PC-3 (cell line): ENCODE measurements around the gene RASA4B. TPM values are rescaled to one million over a fixed set of nuclear protein-coding genes. Genes with fewer than 3 reads are reported as not detected.
"Not testable (repeated sequence)": the region's sequence is repeated elsewhere in the genome, so short reads cannot be mapped to it uniquely, and the experiment has no call there.

Experiments
- ATAC-seq: fragments of 200-7000 bp; cut with Tn5 transposase; 2 replicates; pipeline ENCODE4 v1.9.1; 2020; ENCODE audit warnings: mild to moderate bottlenecking, moderate library complexity
- BruUV-seq: library from RNA; stranded (reverse); fragments of 400-500 nt; replicated peaks from 2 replicates; lab custom pipeline; 2021; lab: Mats Ljungman, UMichigan
- CTCF ChIA-PET: fragments of 300-600 bp; sonication (Branson Sonifier 250); formaldehyde crosslinking; loops from one replicate; lab custom pipeline; 2022; ENCODE audit warnings: antibody characterized with exemption; lab: Charles Lee
- POLR2A ChIA-PET: fragments of 300-600 bp; sonication (Branson Sonifier 250); formaldehyde crosslinking; loops from one replicate; lab custom pipeline; 2022; ENCODE audit warnings: antibody characterized with exemption; ENCODE audit not compliant: unreplicated experiment; lab: Charles Lee
- DNase-seq: peaks from one replicate; pipeline ENCODE4 v3.0.0-alpha.2; 2015
- H2AFZ ChIP-seq: fragments of 300-600 bp; sonication (generic); 2 replicates; pipeline ENCODE4 v1.6.0; 2016; ENCODE audit warnings: antibody characterized with exemption, low read length
- H3F3A ChIP-seq: fragments of 300-600 bp; sonication (generic); one replicate; pipeline ENCODE4 v1.6.0; 2017; ENCODE audit warnings: antibody characterized with exemption, low read length, control low read depth, mild to moderate bottlenecking; ENCODE audit not compliant: unreplicated experiment
- H3K27ac ChIP-seq: fragments of 300-600 bp; sonication (generic); 2 replicates; pipeline ENCODE4 v1.5.1; 2016; ENCODE audit warnings: mild to moderate bottlenecking, low read length
- H3K27me3 ChIP-seq: fragments of 300-600 bp; sonication (generic); 2 replicates; pipeline ENCODE4 v1.6.1; 2016; ENCODE audit warnings: low read length, mixed read lengths
- H3K36me3 ChIP-seq: fragments of 300-600 bp; sonication (generic); 2 replicates; pipeline ENCODE4 v1.6.1; 2016; ENCODE audit warnings: low read depth, mixed run types, low read length, mixed read lengths
- H3K4me1 ChIP-seq: fragments of 300-600 bp; sonication (generic); 2 replicates; pipeline ENCODE4 v1.5.1; 2016; ENCODE audit warnings: low read length; ENCODE audit not compliant: insufficient read depth
- H3K4me2 ChIP-seq: fragments of 300-600 bp; sonication (generic); 2 replicates; pipeline ENCODE4 v1.6.0; 2016; ENCODE audit warnings: low read length
- H3K4me3 ChIP-seq: fragments of 300-600 bp; sonication (generic); 2 replicates; pipeline ENCODE4 v1.5.1; 2016; ENCODE audit warnings: mild to moderate bottlenecking, low read length, mixed read lengths
- H3K79me2 ChIP-seq: fragments of 300-600 bp; sonication (generic); 2 replicates; pipeline ENCODE4 v1.6.1; 2017; ENCODE audit warnings: low read length, mixed read lengths
- H3K9ac ChIP-seq: fragments of 300-600 bp; sonication (generic); 2 replicates; pipeline ENCODE4 v1.6.0; 2016; ENCODE audit warnings: mild to moderate bottlenecking, low read length
- H3K9me2 ChIP-seq: fragments of 300-600 bp; sonication (generic); replicated peaks from 2 replicates; pipeline ENCODE4 v1.6.1; 2016; ENCODE audit warnings: mixed run types, low read length, mixed read lengths
- H3K9me3 ChIP-seq: fragments of 300-600 bp; sonication (generic); 2 replicates; pipeline ENCODE4 v1.6.1; 2016; ENCODE audit warnings: low read length, mixed read lengths
- H4K20me1 ChIP-seq: fragments of 300-600 bp; sonication (generic); 2 replicates; pipeline ENCODE4 v1.6.1; 2016; ENCODE audit warnings: low read length, mixed read lengths
- intact Hi-C: fragments of 100-400 bp; cut with micrococcal nuclease; formaldehyde crosslinking; loops from 2 replicates; pipeline ENCODE4 v1.9.0; 2023
- total RNA-seq: library from RNA; depleted of rRNA; stranded (reverse); fragments of >200 nt; gene quantifications from 2 replicates; pipeline ENCODE4 v1.2.3, GENCODE V29; 2014

RASA4B gene
- total RNA-seq, 1 experiment from 2014 or later, result 10.2 TPM

- H3K4me2 ChIP-seq, DNase-seq, CTCF ChIA-PET, intact Hi-C loops, POLR2A ChIA-PET, H3K36me3 ChIP-seq, H3K27me3 ChIP-seq, H3K4me3 ChIP-seq, H2AFZ ChIP-seq, H3K4me1 ChIP-seq, H3K79me2 ChIP-seq, H3K9me3 ChIP-seq, H3K9me2 ChIP-seq, H3F3A ChIP-seq, H4K20me1 ChIP-seq: not testable (repeated sequence)
- 0 out of 2 replicates have a peak overlapping the region, but pooled peaks have one; percentile 40 for H3K9ac ChIP-seq
- BruUV-seq, result TSS peak; percentile 65
- ATAC-seq, result peak; percentile 96
- peak overlapping the region; percentile 66 for H3K27ac ChIP-seq
Measured at GRCh38 chr7:102505298-102506185, 12.0 kb downstream of the RASA4B start.

GRCh38 chr7:102503141-102503540, 14.4 kb downstream of the RASA4B start:
- POLR2A ChIA-PET, H3K27ac ChIP-seq, H3K79me2 ChIP-seq, CTCF ChIA-PET, H3K4me3 ChIP-seq, intact Hi-C loops, H3K9ac ChIP-seq, H3K27me3 ChIP-seq, H3F3A ChIP-seq, H3K9me2 ChIP-seq, ATAC-seq, H3K4me1 ChIP-seq, BruUV-seq, H2AFZ ChIP-seq, H3K9me3 ChIP-seq, H4K20me1 ChIP-seq, H3K36me3 ChIP-seq, H3K4me2 ChIP-seq, DNase-seq: not testable (repeated sequence)

- H3K9ac ChIP-seq, H3K79me2 ChIP-seq, H3K36me3 ChIP-seq, CTCF ChIA-PET, POLR2A ChIA-PET, H3K27ac ChIP-seq, H3K9me3 ChIP-seq, DNase-seq, H2AFZ ChIP-seq, ATAC-seq, H4K20me1 ChIP-seq, H3K4me2 ChIP-seq, H3K4me1 ChIP-seq, H3K27me3 ChIP-seq, H3K4me3 ChIP-seq, intact Hi-C loops, BruUV-seq, H3K9me2 ChIP-seq, H3F3A ChIP-seq: not testable (repeated sequence)
Measured at GRCh38 chr7:102498321-102498720, 19.3 kb downstream of the RASA4B start.

GRCh38 chr7:102497308-102497707, 20.3 kb downstream of the RASA4B start:
- H3K79me2 ChIP-seq, H3K27ac ChIP-seq, intact Hi-C loops, H3K36me3 ChIP-seq, H3K4me3 ChIP-seq, POLR2A ChIA-PET, BruUV-seq, ATAC-seq, H3K9me2 ChIP-seq, H2AFZ ChIP-seq, H3K9me3 ChIP-seq, CTCF ChIA-PET, H4K20me1 ChIP-seq, H3K9ac ChIP-seq, H3K27me3 ChIP-seq, H3F3A ChIP-seq, DNase-seq, H3K4me1 ChIP-seq, H3K4me2 ChIP-seq: not testable (repeated sequence)

- H3K4me2 ChIP-seq, BruUV-seq, H3K79me2 ChIP-seq, H3K4me3 ChIP-seq, H3F3A ChIP-seq, H3K9me3 ChIP-seq, H3K36me3 ChIP-seq, CTCF ChIA-PET, H3K9me2 ChIP-seq, POLR2A ChIA-PET, H3K27me3 ChIP-seq, H3K27ac ChIP-seq, H3K9ac ChIP-seq, ATAC-seq, H2AFZ ChIP-seq, DNase-seq, intact Hi-C loops, H4K20me1 ChIP-seq, H3K4me1 ChIP-seq: not testable (repeated sequence)
Measured at GRCh38 chr7:102496861-102497260, 20.7 kb downstream of the RASA4B start.

GRCh38 chr7:102494473-102495149, 23.0 kb downstream of the RASA4B start:
- CTCF ChIA-PET, H3K27me3 ChIP-seq, H2AFZ ChIP-seq, H3F3A ChIP-seq, H3K9me2 ChIP-seq, H3K9me3 ChIP-seq, H3K27ac ChIP-seq, H3K9ac ChIP-seq, H4K20me1 ChIP-seq, H3K4me1 ChIP-seq, POLR2A ChIA-PET, H3K4me2 ChIP-seq, H3K79me2 ChIP-seq, DNase-seq, H3K36me3 ChIP-seq, intact Hi-C loops, H3K4me3 ChIP-seq: not testable (repeated sequence)
- ATAC-seq, result peak; percentile 29
- TSS peak; percentile 74 for BruUV-seq
